ENCODE data around the gene INSIG1. TPM values are rescaled to one million over a fixed set of nuclear protein-coding genes. Genes with fewer than 3 reads are reported as not detected.

The INSIG1 gene
- total RNA-seq, 1 experiment from 2014 or later: 92.6 TPM

DNA sequence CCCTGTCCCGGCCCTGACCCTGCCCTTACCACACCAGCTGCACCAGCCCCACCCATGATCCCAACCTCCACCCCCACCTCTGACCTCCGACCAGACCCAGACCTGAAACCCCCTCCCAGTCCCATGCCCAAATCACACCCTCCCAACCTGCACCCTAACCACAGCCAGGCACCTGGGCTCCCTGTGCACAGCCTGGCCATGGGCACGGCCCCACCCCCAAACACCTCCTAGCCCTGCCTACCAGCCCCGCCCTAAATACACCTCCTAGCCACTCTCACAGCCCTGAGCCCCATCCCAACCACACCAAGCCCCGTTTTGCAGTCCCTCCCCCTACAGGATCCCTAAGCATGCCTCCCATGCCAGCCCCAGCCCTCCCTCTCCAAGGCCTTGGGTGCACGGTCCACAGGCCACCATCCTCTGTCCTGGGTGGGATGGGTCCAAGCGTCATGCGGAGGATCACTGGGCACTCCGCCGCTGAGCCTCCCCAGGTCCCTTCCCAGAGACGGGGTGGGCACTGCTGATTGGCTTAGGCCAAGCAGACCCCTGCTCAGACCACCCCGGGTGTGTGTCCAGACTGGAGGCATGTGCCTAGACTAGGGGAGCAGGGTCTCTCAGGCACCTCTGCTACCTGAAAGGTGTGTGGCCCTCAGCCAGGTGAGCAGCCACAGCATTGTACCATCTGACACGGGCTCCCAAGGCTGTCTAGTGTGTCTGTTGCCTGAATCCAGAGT is 30.1 kb downstream of the INSIG1 start:
- Histone ChIP-seq H3K27ac (ENCODE audit: low read length) (no peak overlapping the region), H3K9me3 (ENCODE audit: control insufficient read depth, insufficient read depth, low read depth, low read length) (no peaks in the 10 kb centered on the region), H3K4me3 (ENCODE audit: low read depth in 2 of 2, low read length in 2 of 2) (no peak overlapping the region), H3K27me3 (ENCODE audit: control insufficient read depth, insufficient read depth, low read length) (peaks cover 9% of the 10 kb centered on the region), H3K36me3 (ENCODE audit: control insufficient read depth, insufficient read depth, low read length) (no peaks in the 10 kb centered on the region), H3K4me1 (ENCODE audit: control insufficient read depth, insufficient read depth, low read length) (no peaks in the 10 kb centered on the region)
- BruUV-seq (replicated peaks): no TSS peak
- DNase-seq (ENCODE audit: low read depth, low spot score) (no peak), ATAC-seq (no peak)
- intact Hi-C loops (cut with micrococcal nuclease; ENCODE audit: unreplicated experiment): no loop called here
- in situ Hi-C loops (cut with HindIII; ENCODE audit: low pct_unique_long_range_greater_than_20kb, low sequenced_read_pairs): no loop called here
- TF ChIP-seq SIN3A (IDR thresholded peaks at IDR 0.05; ENCODE audit: borderline replicate concordance, insufficient read depth, low read depth, low read length) (no peak), CTCF (IDR thresholded peaks at IDR 0.05) (no peak), TCF7L2 (IDR thresholded peaks at IDR 0.05; ENCODE audit: low read depth, low read length) (no peak), POLR2AphosphoS5 (IDR thresholded peaks at IDR 0.05; ENCODE audit: low read depth, low read length) (no peak)
- TF ChIP-seq, protein P1, sequence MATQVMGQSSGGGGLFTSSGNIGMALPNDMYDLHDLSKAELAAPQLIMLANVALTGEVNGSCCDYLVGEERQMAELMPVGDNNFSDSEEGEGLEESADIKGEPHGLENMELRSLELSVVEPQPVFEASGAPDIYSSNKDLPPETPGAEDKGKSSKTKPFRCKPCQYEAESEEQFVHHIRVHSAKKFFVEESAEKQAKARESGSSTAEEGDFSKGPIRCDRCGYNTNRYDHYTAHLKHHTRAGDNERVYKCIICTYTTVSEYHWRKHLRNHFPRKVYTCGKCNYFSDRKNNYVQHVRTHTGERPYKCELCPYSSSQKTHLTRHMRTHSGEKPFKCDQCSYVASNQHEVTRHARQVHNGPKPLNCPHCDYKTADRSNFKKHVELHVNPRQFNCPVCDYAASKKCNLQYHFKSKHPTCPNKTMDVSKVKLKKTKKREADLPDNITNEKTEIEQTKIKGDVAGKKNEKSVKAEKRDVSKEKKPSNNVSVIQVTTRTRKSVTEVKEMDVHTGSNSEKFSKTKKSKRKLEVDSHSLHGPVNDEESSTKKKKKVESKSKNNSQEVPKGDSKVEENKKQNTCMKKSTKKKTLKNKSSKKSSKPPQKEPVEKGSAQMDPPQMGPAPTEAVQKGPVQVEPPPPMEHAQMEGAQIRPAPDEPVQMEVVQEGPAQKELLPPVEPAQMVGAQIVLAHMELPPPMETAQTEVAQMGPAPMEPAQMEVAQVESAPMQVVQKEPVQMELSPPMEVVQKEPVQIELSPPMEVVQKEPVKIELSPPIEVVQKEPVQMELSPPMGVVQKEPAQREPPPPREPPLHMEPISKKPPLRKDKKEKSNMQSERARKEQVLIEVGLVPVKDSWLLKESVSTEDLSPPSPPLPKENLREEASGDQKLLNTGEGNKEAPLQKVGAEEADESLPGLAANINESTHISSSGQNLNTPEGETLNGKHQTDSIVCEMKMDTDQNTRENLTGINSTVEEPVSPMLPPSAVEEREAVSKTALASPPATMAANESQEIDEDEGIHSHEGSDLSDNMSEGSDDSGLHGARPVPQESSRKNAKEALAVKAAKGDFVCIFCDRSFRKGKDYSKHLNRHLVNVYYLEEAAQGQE (IDR thresholded peaks at IDR 0.05; ENCODE audit: insufficient read depth in 1 of 2, low read depth in 2 of 2, low read length in 1 of 2): no peak
- CTCF ChIA-PET: no interaction called here
- POLR2A ChIA-PET: no interaction called here

DNA sequence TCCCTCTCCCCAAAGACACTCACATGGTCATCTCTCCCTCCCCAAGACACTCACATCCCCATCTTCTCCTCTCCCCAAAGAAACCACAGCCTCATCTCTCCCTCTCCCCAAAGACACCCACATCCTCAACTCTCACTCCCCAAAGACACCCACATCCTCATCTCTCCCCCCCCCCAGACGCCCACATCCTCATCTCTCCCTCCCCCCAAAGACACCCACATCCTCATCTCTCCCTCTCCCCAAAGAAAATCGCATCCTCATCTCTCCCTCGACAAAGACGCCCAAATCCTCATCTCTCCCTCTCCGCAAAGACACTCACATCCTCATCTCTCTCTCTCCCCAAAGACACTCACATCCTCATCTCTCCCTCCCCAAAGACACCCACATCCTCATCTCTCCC is 31.5 kb downstream of the INSIG1 start:
- Histone ChIP-seq H3K4me3 (ENCODE audit: low read depth in 2 of 2, low read length in 2 of 2) (no peak overlapping the region), H3K4me1 (ENCODE audit: control insufficient read depth, insufficient read depth, low read length) (no peaks in the 10 kb centered on the region), H3K9me3 (ENCODE audit: control insufficient read depth, insufficient read depth, low read depth, low read length) (no peaks in the 10 kb centered on the region), H3K27me3 (ENCODE audit: control insufficient read depth, insufficient read depth, low read length) (peaks cover 9% of the 10 kb centered on the region), H3K36me3 (ENCODE audit: control insufficient read depth, insufficient read depth, low read length) (no peaks in the 10 kb centered on the region), H3K27ac (ENCODE audit: low read length) (no peak overlapping the region)
- CTCF ChIA-PET: no interaction called here
- in situ Hi-C loops (cut with HindIII; ENCODE audit: low pct_unique_long_range_greater_than_20kb, low sequenced_read_pairs) (no loop called here), intact Hi-C loops (cut with micrococcal nuclease; ENCODE audit: unreplicated experiment) (no loop called here)
- DNase-seq (ENCODE audit: low read depth, low spot score) (no peak), ATAC-seq (no peak)
- POLR2A ChIA-PET: no interaction called here
- no TSS peak for BruUV-seq (replicated peaks)
- TF ChIP-seq POLR2AphosphoS5 (IDR thresholded peaks at IDR 0.05; ENCODE audit: low read depth, low read length) (no peak), CTCF (IDR thresholded peaks at IDR 0.05) (no peak), TCF7L2 (IDR thresholded peaks at IDR 0.05; ENCODE audit: low read depth, low read length) (no peak), SIN3A (IDR thresholded peaks at IDR 0.05; ENCODE audit: borderline replicate concordance, insufficient read depth, low read depth, low read length) (no peak)
- TF ChIP-seq, protein P1 (IDR thresholded peaks at IDR 0.05; ENCODE audit: insufficient read depth in 1 of 2, low read depth in 2 of 2, low read length in 1 of 2): no peak
